ENCODE results near the gene AHNAK.

AHNAK gene

DNA sequence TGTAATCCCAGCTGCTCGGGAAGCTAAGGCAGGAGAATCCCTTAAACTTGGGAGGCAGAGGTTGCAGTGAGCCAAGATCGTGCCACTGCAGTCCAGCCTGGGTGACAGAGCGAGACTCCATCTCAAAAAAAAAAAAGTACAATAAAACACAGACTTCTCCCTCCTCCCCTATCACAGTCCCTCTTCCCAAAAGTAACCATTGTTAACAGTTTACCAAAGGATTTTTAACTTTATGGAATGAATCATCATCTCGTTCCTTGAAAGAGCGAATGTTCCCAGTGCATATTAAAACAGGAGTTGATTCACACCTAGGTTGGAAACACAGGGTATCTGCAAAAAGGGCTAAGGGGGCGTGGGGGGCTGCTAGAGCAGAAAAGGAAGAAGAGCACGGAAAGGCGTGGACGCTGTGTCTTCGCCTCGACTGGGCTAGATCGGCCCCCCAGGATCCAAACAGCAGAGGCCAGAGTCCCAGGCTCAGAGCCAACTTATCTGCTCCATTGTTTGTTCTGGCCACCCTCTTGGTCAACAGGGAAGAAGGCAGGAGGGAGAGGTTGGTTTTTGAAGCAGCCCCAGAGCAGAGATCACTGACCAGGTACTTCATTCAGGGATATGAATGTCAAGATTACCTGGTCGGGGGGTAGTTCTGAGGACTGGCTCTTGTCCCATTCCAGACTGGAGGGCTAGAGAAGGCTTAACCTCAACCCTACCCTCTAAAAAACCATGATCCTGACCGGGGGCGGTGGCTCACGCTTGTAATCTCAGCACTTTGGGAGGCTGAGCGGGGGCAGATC, 2.1 kb upstream of the AHNAK start:
- DNase-seq (ENCODE audit: low spot score) = no peak

DNA sequence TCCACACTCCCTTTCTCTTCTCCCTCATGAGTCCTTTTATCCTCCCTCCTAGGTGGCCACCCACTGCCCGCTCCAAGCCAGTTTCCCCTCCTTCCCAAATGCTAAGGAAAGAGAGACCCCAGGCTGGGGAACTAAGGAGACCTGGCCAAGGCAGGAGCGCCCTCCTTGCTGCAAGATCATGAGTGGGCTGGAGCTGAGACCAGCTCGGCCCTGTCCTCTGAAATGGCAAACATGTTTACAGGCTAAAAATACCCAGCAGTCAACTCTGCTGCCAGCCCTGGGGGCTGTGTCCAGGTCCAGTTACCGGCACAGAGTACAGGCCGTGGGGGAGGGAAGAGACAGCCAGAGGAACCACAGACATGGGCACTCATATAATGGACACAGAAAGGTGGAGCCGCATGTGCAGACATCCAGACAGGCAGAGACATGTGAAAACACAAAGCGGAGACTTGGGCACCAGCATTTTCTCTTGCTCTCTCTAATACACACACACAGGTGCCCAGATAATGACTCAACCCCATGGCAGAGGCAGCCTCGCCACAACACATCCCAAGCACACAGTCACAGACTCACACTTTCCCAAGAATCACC, 1.2 kb upstream of the AHNAK start:
- DNase-seq (ENCODE audit: low spot score) = no peak

DNA sequence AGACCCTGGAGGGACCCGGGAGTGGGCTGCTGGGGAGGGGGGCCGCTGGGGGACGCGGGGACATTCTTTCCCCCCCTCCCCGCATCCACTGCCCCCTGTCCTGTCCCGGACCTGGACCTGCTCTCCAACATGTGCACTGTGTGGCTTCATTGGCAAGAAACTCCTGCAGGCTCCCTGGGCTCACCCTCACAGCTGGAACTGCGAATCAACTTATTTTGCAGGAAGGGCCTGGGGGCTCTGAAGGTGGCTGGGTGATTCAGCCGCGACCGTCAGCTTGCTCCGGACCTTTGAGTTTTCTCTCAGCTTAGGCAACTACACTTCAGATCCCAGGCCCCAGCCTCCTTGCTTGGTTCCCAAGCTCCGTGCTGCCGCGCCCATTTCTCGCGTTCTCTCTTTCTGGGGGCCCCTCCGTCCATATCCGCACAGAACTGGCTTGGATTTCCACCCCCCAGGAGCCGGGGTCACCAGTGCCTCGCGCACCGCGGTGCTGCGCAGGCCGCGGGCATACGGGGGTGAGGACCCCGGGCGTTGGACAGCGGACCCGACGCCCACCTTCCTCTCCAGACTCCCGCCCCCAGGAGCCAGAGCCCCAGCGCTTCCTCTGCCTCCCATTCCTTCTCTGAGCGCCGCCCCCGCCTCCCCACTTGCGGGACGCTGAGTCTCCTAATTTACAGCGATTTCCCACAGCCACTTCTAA, 471 bp upstream of the AHNAK start:
- DNase-seq (ENCODE audit: low spot score) = no peak

DNA sequence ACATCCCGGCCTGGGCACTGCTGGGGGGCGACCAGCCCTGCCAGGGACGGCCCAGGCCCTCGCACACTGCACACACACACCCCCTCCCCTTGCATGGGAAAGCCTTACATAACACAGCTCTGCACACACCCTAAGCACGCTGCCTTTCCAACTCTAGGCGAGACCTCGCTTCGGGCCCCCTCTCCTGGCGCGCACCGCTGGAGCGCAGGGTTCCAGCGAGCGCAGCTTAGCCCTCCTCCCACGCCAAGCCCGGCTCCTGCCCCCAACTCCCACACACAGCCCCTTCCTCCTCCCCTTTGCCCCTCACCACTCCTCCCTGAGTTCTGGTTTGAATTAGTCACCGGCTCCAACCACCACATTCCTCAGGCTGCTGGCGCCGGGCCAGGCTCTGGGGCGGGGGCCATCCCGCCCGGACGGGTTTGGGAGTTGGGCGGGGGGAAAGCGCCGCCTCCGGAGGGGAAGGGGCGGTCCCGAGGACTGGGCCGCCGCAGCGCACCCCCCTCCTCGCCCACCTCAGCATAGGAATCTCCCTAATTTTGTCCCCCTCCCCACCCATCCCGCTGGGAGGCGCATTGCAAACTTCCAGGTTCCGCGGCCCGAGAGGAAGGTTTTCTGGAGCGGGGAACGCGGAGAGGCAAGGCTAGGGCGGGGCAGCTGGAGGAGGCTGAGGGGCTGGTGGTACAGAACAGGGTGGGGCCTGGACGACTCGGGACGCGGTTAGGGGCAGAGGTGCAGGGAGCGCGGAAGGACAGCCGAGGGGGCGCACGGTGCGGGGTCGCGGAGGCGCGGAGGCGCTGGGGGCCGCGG, 966 bp downstream of the AHNAK start:
- DNase-seq (ENCODE audit: low spot score) = peak; percentile 66

DNA sequence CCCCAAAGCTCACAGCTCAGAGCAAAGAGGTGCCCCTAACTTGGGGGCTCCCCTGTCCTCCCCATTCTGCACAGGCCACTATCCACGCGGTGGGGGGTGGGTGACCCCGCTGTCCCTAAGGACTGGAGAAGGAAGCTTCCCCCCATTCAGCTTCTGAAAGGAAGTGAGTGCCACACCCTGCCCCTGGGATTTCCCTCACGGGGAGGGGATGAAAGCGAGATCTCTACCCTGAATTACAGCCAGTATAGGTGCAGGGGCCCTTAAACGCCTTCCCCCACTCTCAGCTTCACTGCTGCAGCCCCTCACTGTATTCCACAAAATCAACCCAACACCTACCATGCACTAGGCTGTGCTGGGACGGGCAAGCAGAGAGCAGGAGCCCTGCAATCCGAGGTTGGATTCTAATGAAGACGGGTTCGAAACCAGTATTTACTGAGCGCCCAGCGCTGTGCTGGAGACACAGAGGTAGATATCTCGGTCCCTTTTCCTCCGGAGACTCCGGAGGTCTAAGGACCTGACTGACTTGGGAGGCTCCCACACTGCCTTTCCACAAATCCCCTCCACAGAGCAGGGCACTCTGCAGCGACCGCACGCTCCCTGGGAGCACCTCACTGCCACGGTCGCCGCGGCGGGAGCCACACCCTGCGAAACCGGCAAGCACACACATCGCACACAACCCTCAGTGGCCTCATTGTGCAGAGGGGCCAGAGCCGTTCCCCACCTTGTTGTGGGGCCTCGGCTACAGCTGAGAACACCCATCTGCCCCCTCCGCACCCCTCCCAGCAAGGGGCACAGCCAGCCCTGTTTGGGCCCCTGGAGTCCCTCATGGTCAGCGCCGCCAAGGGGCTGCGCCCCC, 1.8 kb downstream of the AHNAK start:
- DNase-seq (ENCODE audit: low spot score) = peak; percentile 48

DNA sequence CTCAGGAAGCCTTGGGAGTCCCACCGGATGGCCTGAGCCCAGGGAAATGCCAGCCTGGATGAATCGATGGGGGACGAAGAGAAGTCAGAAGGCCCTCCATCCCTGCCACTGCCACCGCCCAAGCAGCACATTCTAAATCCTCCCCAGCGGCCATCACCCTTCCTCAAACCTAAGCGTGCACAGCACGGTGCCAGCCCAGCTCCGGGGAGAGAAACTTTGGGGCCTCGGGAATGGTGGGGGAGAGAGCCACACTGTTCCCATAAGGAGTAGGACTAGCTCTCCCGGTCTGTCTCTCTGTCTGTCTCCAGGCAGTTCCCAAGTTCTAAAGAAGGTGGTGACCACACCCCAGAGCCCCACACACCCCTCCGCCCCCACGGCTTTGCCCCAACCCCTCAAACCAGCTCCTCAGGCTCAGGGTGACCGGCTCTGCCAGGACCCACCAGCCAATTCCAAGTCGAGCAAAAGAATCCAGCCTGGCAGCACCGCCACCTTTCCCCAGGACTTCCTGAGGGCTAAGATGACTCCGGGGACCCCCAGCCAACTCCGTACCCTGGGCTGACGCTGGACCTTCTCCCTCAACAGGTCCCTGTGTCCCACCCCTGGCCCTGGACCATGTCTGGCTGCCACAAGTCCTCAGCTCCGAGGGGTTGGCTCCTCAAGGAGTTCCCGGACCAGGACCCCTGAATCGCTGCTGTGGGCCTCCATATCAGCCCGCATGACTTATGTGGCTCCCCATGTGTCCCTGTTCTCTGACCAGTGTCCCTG, 2.7 kb downstream of the AHNAK start:
- no peak for DNase-seq (ENCODE audit: low spot score)

DNA sequence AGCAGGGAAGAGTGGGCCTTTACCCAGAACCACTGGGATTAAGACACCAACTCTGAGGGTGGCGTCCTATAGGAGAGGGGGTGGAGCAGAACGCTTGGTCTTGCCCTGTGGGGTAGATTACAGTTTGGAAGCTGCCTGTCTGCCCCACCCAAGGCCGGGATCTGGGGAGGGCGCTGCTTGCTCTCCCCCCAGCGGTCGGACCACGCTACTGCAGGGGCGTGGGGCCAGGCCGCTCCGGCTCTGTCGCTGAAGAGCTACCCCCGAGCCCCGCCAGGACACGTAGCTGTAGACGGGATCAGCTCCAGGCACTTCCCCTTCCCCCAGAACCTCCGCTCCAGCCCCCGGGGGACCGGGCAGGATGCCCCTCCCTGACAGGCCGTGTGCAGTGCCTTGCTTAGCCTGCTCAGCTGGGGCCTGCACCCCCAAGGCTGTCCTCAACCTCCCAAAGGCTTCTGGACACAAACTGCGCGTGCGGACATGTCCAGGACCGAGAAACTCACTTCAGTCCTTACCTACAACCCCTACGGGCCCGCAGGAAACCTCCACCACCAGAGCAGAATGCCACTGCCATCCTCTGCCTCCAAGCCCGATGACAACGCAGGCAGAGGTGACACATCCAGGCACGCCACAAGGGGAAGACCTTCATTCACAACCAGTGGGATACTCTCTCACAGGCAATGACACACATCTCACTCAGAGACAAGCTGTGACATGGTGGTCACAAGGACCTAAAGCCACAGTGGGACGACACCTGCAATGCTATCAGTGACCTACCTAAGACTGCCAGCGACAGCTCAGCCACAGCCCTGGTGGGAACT, 3.6 kb downstream of the AHNAK start:
- DNase-seq (ENCODE audit: low spot score) = peak; percentile 84

DNA sequence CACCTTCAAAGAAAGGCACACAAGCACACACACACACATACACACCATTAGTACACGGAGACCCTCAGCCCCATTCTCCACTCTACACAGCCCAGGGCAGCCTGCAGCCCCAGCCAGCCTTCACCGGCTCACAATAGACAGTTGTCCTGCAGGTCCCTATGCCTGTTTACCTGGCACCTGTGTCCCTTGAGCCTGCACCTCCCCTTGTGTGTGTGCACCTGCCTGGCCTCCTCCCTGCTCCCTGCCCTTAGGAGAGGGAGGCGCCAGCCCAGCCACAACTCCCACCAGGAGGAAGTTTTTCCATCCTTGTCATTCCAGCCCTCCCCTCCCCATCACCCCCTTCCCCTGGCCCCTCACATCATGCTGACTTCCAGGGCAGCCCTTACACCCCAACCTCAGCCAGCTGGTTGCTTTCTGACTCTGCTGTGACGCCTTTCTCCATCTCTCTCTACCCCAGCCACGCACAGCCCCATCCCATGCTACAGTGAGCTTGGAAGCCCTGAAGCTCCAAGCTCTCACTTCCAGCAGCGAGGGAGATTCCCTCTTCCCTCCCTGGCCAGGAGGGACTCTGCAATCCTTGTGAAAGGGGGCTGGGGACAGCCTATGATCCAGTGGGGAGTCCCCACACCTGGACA, 4.4 kb downstream of the AHNAK start:
- DNase-seq (ENCODE audit: low spot score) = no peak

DNA sequence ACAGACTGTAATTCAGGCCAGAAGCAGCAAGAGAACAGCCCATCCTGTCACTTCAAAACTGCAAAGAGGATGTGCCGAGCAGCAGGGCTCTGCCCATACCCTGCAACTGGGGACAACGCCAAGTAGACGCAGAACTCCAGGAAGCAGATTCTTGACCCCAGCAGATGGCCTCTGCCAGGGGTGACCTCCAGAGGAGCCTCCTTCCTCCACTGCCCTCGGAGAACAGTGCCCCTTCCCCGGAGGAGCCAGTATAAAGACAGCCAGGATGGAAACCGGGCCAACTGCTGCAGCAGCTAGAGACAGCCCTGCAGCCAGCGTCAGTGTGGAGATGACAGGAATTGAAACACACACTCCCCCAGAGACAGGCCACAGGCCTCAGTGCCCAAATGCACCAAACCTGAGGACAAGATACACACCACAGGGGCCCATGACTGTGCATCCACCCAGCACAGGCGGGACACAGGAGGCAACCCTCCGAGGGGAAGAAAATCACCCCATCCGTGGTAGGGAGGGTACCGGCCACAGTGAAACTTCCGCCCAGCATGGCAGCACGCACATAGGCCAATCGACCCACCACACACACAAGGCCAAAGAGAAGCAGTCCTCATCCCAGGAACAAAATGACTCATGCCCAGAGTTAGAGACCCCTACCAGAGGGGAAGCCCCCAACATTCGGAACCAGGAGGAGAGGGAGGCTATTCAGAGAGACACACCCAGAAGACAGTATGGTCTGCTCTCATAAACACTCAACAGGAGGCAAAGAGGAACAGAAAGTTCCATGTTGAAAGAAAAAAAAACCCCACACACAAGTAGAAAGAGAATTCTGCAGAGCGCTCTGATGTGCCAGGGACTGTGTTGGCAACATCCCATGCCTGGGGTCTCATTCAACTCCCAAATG, 5.6 kb downstream of the AHNAK start:
- DNase-seq (ENCODE audit: low spot score) = peak; percentile 78

DNA sequence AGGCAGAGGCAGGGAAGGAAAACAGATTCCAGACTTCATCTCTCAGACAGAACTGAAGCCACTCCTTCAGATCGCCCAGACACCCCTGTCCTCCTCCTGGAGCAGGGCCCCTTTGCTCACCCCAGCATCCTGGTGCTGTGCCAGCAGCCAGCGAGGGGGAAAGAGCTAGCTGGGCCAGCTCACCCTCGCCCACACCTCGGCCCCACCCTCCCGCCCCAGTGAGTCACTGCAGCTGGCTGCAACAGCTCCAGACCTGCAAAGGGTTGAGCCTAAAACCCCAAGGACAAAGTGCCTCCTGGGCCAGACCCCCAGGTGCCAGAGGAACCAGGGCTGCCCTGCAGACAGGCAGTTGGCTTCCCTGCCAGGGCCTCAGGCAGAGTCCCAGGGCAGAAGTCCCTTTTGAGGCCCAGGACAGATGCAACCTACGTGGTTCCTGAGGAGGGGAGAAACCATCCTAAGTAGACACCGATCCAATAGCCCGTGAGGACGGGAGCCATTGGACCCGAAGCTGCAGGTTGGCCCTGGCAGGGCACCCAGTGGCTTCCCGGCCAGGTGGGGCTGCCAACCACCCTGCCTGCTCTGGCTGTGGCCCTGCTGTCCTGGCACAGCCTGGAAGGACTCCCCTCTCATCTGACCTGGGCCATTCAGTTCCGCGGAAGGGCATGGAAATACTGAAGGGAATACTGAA, 7.2 kb downstream of the AHNAK start:
- peak; percentile 39 for DNase-seq (ENCODE audit: low spot score)

DNA sequence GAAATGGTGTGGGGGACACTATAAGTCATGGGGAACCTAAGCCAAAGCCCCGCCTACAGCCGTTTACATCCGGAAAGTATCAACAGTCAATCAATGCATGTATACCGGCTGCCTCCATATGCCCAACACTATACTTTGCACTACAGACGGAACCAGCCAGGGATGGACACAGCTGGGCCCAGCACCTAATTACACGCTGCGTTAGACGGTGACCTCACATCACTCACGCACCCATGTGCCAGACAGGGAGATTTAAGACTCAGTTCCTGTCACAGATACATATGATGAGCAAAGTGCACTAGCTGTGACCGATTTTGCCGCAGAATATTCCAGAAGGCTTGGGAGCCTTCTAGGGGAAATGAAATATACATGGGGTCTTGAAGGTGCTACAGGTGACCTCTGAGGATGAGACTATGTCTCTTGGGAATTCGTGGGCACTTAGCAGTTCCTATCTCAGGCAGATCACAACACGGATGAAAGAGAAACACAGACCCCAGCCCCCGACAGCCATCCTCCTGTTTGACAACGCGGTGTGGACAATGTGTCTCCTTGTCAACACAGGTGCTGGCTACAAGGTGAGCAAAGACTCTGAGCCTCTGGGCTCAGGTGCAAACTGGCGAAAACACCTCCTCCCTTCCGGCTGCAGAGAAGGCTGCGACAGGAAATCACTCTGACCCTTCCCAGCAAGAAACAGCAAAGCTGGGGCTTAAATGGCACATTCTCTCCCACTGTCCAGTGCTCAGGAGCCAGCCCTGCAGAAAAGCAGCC, 8.0 kb downstream of the AHNAK start:
- no peak for DNase-seq (ENCODE audit: low spot score)

DNA sequence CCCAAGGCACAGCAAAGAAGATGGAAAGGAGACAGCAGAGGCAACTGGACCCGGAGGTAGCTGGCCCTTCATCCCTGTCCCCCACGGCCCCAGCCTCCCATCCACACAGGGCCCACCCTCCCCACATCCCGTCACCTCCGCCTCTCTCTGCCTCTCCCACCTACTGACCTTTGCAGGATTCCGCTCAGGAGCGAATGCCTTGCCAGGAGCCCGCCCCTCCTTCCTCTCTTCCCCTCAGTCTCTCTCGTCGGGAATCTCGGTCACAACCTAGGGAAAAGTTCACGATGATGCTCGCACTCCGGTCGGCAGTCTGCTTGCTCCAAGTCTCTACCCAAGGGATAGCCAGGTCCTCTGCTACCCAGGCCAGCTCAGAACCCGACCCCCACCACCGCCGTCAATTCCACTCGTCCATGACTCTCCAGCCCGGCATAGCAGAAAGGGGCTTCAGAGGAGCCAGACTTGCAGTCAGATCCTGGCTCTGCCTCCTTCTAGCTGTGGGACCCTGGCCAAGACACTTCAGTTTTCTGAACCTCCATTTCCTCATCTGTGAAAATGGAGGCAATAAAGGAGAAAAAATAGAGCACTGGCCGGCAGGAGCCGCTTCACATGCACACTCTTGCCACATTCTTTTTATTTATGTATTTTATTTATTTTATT, 10.2 kb downstream of the AHNAK start:
- no peak for DNase-seq (ENCODE audit: low spot score)

DNA sequence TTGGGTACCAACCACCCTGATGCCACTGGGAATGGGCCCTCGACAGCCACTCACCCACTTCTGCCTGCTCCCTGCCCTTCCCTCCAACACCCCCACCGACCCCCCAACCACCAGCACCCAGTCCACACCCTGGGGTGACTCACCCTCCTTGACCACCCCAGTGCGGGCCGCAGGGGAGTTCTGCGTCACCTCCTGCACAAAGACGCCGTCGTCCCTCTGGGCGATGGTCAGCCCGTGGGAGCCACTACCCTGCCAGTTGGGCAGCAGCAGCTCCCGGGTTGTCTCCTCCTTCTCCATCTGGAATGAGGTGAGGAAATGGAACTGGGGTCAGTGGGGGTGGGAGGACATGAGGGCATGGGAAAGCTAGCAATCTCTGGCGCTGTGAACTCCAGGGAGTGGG, 10.8 kb downstream of the AHNAK start:
- no peak for DNase-seq (ENCODE audit: low spot score)

DNA sequence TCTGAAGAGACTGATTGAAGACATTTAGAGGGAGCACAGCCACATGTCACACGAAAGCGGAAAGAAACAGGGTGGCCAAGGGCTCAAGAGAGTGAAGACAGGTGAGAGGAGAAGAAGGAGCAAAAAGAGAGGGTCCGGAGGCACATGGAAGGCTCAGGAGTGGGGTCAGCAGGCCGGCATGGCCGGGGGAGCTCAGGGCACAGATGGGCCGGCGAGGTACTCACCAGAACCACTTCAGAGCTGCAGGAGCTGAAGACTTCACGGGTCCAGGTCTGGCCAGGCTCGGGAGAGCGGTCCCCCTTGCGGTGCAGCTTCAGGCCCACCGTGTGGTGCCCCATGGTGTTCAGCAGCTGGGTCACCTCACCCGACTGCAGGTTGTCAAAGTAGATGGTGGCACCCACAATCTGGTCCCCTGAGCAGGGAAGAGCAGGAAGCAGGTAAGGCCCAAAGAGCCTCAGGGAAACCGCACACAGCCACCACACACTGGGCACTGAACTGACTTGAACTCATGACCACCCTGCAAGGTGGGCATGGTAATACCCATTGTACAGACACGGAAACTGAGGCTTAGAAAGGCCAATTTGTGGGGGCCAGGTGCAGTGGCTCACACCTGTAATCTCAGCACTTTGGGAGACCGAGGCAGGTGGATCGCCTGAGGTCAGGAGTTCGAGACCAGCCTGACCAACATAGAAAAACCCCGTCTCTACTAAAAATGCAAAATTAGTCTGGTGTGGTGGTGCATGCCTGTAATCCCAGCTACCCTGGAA, 11.6 kb downstream of the AHNAK start:
- no peak for DNase-seq (ENCODE audit: low spot score)

DNA sequence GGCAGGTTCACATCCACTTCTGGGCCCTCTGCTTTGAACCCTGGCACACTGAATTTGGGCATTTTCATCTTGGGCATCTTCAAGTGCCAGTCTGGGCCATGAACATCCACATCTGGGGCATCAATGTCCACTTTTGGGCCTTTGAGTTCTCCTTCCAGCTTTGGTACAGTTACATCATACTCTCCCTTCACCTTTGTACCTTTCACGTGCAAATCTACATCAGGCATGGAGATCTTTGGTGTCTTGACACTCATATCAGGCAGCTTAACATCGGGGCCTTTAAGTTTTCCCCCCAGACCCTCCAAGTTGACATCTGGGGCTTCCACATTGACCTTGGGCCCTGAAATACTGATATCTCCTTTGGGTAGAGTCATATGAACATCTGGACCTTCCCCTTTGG, 14.5 kb downstream of the AHNAK start:
- DNase-seq (ENCODE audit: low spot score) = no peak

All from activated CD4-positive, alpha-beta T cell treated with anti-CD3 and anti-CD28 coated beads, Interleukin-2, Interleukin-4, amounts not matched to agents 100 ng/mL and 50 ng/mL, durations not matched to agents 16 hours and 8 hours (primary cell).